ENCODE results near the gene TXNDC2.

DNA sequence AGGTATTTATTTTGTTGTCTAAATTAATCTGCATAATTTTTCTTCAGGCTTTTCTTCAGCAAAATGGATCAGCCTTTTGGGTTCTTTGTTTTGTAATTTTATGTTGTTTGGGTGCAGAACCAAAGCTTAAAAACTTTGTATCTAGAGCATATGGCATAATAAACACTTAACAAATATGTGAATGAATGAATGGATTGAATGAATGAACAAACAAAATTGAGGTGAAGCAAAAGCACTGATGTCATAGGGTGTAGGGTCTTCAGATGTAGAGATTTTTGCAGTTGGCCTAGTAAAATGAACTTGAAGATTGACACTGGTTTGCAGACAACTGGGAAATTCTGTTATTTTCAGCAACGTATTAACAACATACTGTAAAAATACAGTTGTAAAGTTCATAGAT is 45.4 kb downstream of the TXNDC2 start:
- TF ChIP-seq POLR2AphosphoS5 (IDR thresholded peaks at IDR 0.05) (no peak), POLR2A (IDR thresholded peaks at IDR 0.05; ENCODE audit: low read depth) (no peak)
- TF ChIP-seq, protein P1, sequence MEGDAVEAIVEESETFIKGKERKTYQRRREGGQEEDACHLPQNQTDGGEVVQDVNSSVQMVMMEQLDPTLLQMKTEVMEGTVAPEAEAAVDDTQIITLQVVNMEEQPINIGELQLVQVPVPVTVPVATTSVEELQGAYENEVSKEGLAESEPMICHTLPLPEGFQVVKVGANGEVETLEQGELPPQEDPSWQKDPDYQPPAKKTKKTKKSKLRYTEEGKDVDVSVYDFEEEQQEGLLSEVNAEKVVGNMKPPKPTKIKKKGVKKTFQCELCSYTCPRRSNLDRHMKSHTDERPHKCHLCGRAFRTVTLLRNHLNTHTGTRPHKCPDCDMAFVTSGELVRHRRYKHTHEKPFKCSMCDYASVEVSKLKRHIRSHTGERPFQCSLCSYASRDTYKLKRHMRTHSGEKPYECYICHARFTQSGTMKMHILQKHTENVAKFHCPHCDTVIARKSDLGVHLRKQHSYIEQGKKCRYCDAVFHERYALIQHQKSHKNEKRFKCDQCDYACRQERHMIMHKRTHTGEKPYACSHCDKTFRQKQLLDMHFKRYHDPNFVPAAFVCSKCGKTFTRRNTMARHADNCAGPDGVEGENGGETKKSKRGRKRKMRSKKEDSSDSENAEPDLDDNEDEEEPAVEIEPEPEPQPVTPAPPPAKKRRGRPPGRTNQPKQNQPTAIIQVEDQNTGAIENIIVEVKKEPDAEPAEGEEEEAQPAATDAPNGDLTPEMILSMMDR (IDR thresholded peaks at IDR 0.05): no peak

Measured in esophagus muscularis mucosa (tissue), 3 donors.